Upper lobe of left lung (tissue), 4 donors: ENCODE results near the gene OR2K2.

Source experiments
- POLR2A ChIP-seq, 4 donors: fragments of 450-650 bp; IDR thresholded peaks; one replicate each; pipeline ENCODE4 v1.5.1; 2016 to 2017; ENCODE audit warnings: antibody characterized with exemption in 4 of 4, mild to moderate bottlenecking in 2 of 4
- TF ChIP-seq, protein P1 (sequence below), 6 experiments: fragments of 450-650 bp in 4 of 6; fragments of 200-600 bp in 2 of 6; sonication (generic) in 2 of 6; IDR thresholded peaks; one replicate each; pipeline ENCODE4 v1.5.1; 2016 to 2019; ENCODE audit warnings: antibody characterized with exemption in 6 of 6

GRCh38 chr9:111362526-111362925, 32.5 kb upstream of the OR2K2 start:
- TF ChIP-seq, protein P1, sequence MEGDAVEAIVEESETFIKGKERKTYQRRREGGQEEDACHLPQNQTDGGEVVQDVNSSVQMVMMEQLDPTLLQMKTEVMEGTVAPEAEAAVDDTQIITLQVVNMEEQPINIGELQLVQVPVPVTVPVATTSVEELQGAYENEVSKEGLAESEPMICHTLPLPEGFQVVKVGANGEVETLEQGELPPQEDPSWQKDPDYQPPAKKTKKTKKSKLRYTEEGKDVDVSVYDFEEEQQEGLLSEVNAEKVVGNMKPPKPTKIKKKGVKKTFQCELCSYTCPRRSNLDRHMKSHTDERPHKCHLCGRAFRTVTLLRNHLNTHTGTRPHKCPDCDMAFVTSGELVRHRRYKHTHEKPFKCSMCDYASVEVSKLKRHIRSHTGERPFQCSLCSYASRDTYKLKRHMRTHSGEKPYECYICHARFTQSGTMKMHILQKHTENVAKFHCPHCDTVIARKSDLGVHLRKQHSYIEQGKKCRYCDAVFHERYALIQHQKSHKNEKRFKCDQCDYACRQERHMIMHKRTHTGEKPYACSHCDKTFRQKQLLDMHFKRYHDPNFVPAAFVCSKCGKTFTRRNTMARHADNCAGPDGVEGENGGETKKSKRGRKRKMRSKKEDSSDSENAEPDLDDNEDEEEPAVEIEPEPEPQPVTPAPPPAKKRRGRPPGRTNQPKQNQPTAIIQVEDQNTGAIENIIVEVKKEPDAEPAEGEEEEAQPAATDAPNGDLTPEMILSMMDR (IDR thresholded peaks at IDR 0.05), result no peak
- no peak for TF ChIP-seq POLR2A (IDR thresholded peaks at IDR 0.05)
